A549 (cell line): ENCODE data around the gene MYOG. TPM values are rescaled to one million over a fixed set of nuclear protein-coding genes. Genes with fewer than 3 reads are reported as not detected.

Experiments used
- ATAC-seq, 2 experiments: fragments of 200-7000 bp in 1 of 2; fragments of >200 bp in 1 of 2; cut with Nextera tagmentation in 1 of 2; cut with Tn5 transposase in 1 of 2; 3 replicates each; pipeline versions ENCODE4 v1.8.0 to v1.9.1; 2018 to 2020; ENCODE audit warnings: mild to moderate bottlenecking in 1 of 2, moderate library complexity in 1 of 2
- CTCF ChIA-PET: fragments of 300-600 bp; sonication (Branson Sonifier 250); formaldehyde crosslinking; extraction: SDS; loops from one replicate; lab custom pipeline; 2021; ENCODE audit warnings: antibody characterized with exemption, inconsistent platforms; lab: Yijun Ruan, JAX
- POLR2A ChIA-PET: fragments of 350-600 bp; formaldehyde crosslinking; extraction: SDS; loops from one replicate; lab custom pipeline; 2021; ENCODE audit warnings: antibody characterized with exemption, inconsistent platforms; lab: Yijun Ruan, JAX
- DNase-seq, 2 experiments: peaks; one replicate each; pipeline versions ENCODE4 v3.0.0 to v3.0.0-alpha.2; 2011 to 2016; ENCODE audit warnings: low read depth in 1 of 2, low spot score in 1 of 2
- FAIRE-seq: peaks from 2 replicates; lab custom pipeline; 2011; peaks lifted over from hg19 to GRCh38; lab: Jason Lieb, UNC
- H3K27ac ChIP-seq, 2 experiments: fragments of >200 bp; sonication (Bioruptor Twin); formaldehyde crosslinking; 3 replicates each; pipeline ENCODE4 v1.5.1; 2016 to 2017
- H3K4me1 ChIP-seq: fragments of >200 bp; sonication (Bioruptor Twin); formaldehyde crosslinking; 3 replicates; pipeline ENCODE4 v1.6.1; 2016
- H3K4me2 ChIP-seq: fragments of >200 bp; sonication (Bioruptor Twin); formaldehyde crosslinking; 3 replicates; pipeline ENCODE4 v1.6.1; 2016
- H3K4me3 ChIP-seq: fragments of >200 bp; sonication (Bioruptor Twin); formaldehyde crosslinking; 3 replicates; pipeline ENCODE4 v1.5.1; 2016
- H3K9me3 ChIP-seq: fragments of >200 bp; sonication (Bioruptor Twin); formaldehyde crosslinking; 3 replicates; pipeline ENCODE4 v1.6.1; 2016
- BCL3 ChIP-seq: fragments of >200 bp; sonication (Bioruptor Twin); formaldehyde crosslinking; IDR thresholded peaks from 3 replicates; pipeline ENCODE4 v1.6.1; 2016
- CBX2 ChIP-seq: fragments of 200-600 bp; sonication (generic); IDR thresholded peaks from 2 replicates; pipeline ENCODE4 v1.6.1; 2016; ENCODE audit warnings: low read depth, mild to moderate bottlenecking, borderline replicate concordance
- CBX8 ChIP-seq: fragments of 200-600 bp; sonication (generic); IDR thresholded peaks from 2 replicates; pipeline ENCODE4 v1.6.1; 2016
- CHD4 ChIP-seq: fragments of 200-600 bp; sonication (generic); IDR thresholded peaks from 2 replicates; pipeline ENCODE4 v1.6.1; 2016; ENCODE audit warnings: antibody characterized with exemption, mild to moderate bottlenecking, borderline replicate concordance
- CTCF ChIP-seq: fragments of >200 bp; sonication (Bioruptor Twin); formaldehyde crosslinking; IDR thresholded peaks from 3 replicates; pipeline ENCODE4 v1.5.1; 2016
- ELK1 ChIP-seq: fragments of 150-350 bp; IDR thresholded peaks from 2 replicates; pipeline ENCODE4 v1.6.1; 2014; ENCODE audit warnings: low read depth, mild to moderate bottlenecking, low read length
- HDAC2 ChIP-seq: fragments of 200-600 bp; sonication (generic); IDR thresholded peaks from 2 replicates; pipeline ENCODE4 v1.6.1; 2016
- HES2 ChIP-seq: fragments of >200 bp; sonication (Bioruptor Twin); formaldehyde crosslinking; IDR thresholded peaks from 2 replicates; pipeline ENCODE4 v1.6.1; 2016
- HMGXB4 ChIP-seq: fragments of 250-450 bp; sonication (Bioruptor Pico); IDR thresholded peaks from 2 replicates; pipeline ENCODE4 v1.5.0; 2021; ENCODE audit warnings: mild to moderate bottlenecking, moderate library complexity, borderline replicate concordance
- HOXB5 ChIP-seq: fragments of 250-450 bp; sonication (Bioruptor Pico); IDR thresholded peaks from 2 replicates; pipeline ENCODE4 v1.5.0; 2020; ENCODE audit warnings: mild to moderate bottlenecking, moderate library complexity
- JUNB ChIP-seq: fragments of >200 bp; sonication (Bioruptor Twin); formaldehyde crosslinking; IDR thresholded peaks from 2 replicates; pipeline ENCODE4 v1.6.1; 2016
- KDM1A ChIP-seq: fragments of 200-600 bp; sonication (generic); IDR thresholded peaks from 2 replicates; pipeline ENCODE4 v1.6.1; 2016; ENCODE audit warnings: low read depth, mild to moderate bottlenecking
- MAZ ChIP-seq: fragments of 150-350 bp; IDR thresholded peaks from 2 replicates; pipeline ENCODE4 v1.6.1; 2014; ENCODE audit warnings: antibody characterized with exemption, low read depth, low read length, borderline replicate concordance
- POLR2AphosphoS2 ChIP-seq: conservative IDR thresholded peaks from 2 replicates; pipeline ENCODE4 v1.6.1; 2012; ENCODE audit warnings: low read length, improper control_type of control experiment, inconsistent platforms
- RARB ChIP-seq: fragments of 250-450 bp; sonication (Bioruptor Pico); IDR thresholded peaks from 2 replicates; pipeline ENCODE4 v1.8.0; 2021; ENCODE audit warnings: mild to moderate bottlenecking, moderate library complexity
- REST ChIP-seq: fragments of 200-600 bp; sonication (generic); IDR thresholded peaks from 2 replicates; pipeline ENCODE4 v1.6.1; 2016; ENCODE audit warnings: antibody characterized with exemption, mild to moderate bottlenecking, moderate library complexity
- RNF2 ChIP-seq: fragments of 200-600 bp; sonication (generic); IDR thresholded peaks from 2 replicates; pipeline ENCODE4 v1.6.1; 2016; ENCODE audit warnings: low read depth, mild to moderate bottlenecking, antibody characterized with exemption, moderate library complexity, borderline replicate concordance
- SREBF2 ChIP-seq: fragments of 450-650 bp; IDR thresholded peaks from 2 replicates; pipeline ENCODE4 v1.6.1; 2014; ENCODE audit warnings: mild to moderate bottlenecking, moderate library complexity
- TFCP2L1 ChIP-seq: fragments of 250-450 bp; sonication (Bioruptor Pico); IDR thresholded peaks from 2 replicates; pipeline ENCODE4 v1.5.0; 2021; ENCODE audit warnings: mild to moderate bottlenecking
- TP53 ChIP-seq: fragments of 250-450 bp; sonication (Bioruptor Pico); IDR thresholded peaks from 2 replicates; pipeline ENCODE4 v1.5.0; 2021; ENCODE audit warnings: mild to moderate bottlenecking, moderate library complexity
- ZC3H11A ChIP-seq: fragments of 450-650 bp; IDR thresholded peaks from 2 replicates; pipeline ENCODE4 v1.6.1; 2014; ENCODE audit warnings: antibody characterized with exemption, mild to moderate bottlenecking
- WGBS: methylation state at CpG from one replicate; pipeline ENCODE4 v1.1.6; 2017; ENCODE audit errors: missing lambda C conversion rate; 5-methylcytosine and 5-hydroxymethylcytosine counted together
- polyA plus RNA-seq, 4 experiments: library from polyadenylated mRNA; depleted of rRNA in 3 of 4; stranded (reverse); fragments of >200 nt; fragmentation: RNase III in 1 of 4; extraction: RNeasy Plus Mini Kit Qiagen cat#74134 plus additional on column Dnase treatment in 1 of 4; gene quantifications; 2 replicates in 3 of 4; 3 replicates in 1 of 4; pipeline ENCODE4 v1.2.3, GENCODE V29; 2011 to 2017

Gene MYOG
- polyA plus RNA-seq, 2 of the 4 experiments (the other 2 are of a cell fraction), result not detected

- TF ChIP-seq REST (no peak), CBX8 (no peak)
Measured at GRCh38 chr1:203114202-203114601, 28.4 kb upstream of the MYOG start (continued).

GRCh38 chr1:203113308-203113707, 27.5 kb upstream of the MYOG start:
- 0 out of 3 replicates have a peak, but pooled peaks cover 4% of the 10 kb centered on the region for H3K4me1 ChIP-seq
- no peak overlapping the region for H3K4me3 ChIP-seq
- 53% methylated on average over 4 of the region's 4 CpGs for WGBS
- no peak overlapping the region for H3K27ac ChIP-seq
- FAIRE-seq (no peak), ATAC-seq (no peak), DNase-seq (no peak)
- no peak for TF ChIP-seq HES2
- TF ChIP-seq JUNB, result no peak
- TF ChIP-seq CTCF, result no peak
- TF ChIP-seq HDAC2, result no peak
- no peak for TF ChIP-seq SREBF2
- no peak for TF ChIP-seq KDM1A
- no peak for TF ChIP-seq HOXB5
- no peak for TF ChIP-seq MAZ
- no peak for TF ChIP-seq CBX2
- no peak for TF ChIP-seq POLR2AphosphoS2
- TF ChIP-seq BCL3, result no peak
- no peak for TF ChIP-seq ZC3H11A
- TF ChIP-seq CHD4, result no peak
- no peak for TF ChIP-seq RNF2
- ChIA-PET POLR2A (no interaction called here), CTCF (interaction anchor here (0.7 to 10.1 kb wide), 11 partner anchors 8 to 154 kb away, joined by 3 to 292 read pairs (median 5); no protein-coding TSS in a partner anchor)
- no peaks in the 10 kb centered on the region; the same call in 2 of the 3 replicates for H3K9me3 ChIP-seq
- no peak overlapping the region for H3K4me2 ChIP-seq

- Histone ChIP-seq H3K4me3 (no peak overlapping the region), H3K9me3 (no peaks in the 10 kb centered on the region; the same call in 2 of the 3 replicates), H3K4me1 (no peaks in the 10 kb centered on the region), H3K27ac (no peak overlapping the region), H3K4me2 (no peak overlapping the region)
- ChIA-PET POLR2A (no interaction called here), CTCF (interaction anchor here (0.7 to 10.1 kb wide), 10 partner anchors 9 to 160 kb away, joined by 3 to 292 read pairs (median 6); no protein-coding TSS in a partner anchor)
- ATAC-seq (no peak), DNase-seq (no peak), FAIRE-seq (no peak)
- 5% methylated on average over 2 of the region's 2 CpGs for WGBS
- TF ChIP-seq TFCP2L1 (CRISPR knock-in tag), result no peak
- no peak for TF ChIP-seq TP53 (CRISPR knock-in tag)
- no peak for TF ChIP-seq ELK1
- TF ChIP-seq CBX8, result no peak
- TF ChIP-seq HMGXB4 (CRISPR knock-in tag), result no peak
- TF ChIP-seq ZC3H11A, result no peak
- no peak for TF ChIP-seq REST
- TF ChIP-seq CHD4, result no peak
- TF ChIP-seq RARB (CRISPR knock-in tag), result no peak
Measured at GRCh38 chr1:203112475-203112874, 26.7 kb upstream of the MYOG start.
